GM12878 (cell line): Measurements from ENCODE around the gene CHCHD3. TPM values are rescaled to one million over a fixed set of nuclear protein-coding genes. Genes with fewer than 3 reads are reported as not detected.

Experiments used
- ATAC-seq: fragments of 200-7000 bp; cut with Tn5 transposase; 3 replicates; pipeline ENCODE4 v1.9.1; 2020; ENCODE audit warnings: mild to moderate bottlenecking, moderate library complexity
- BruUV-seq: library from RNA; stranded (reverse); fragments of 400-500 nt; replicated peaks from 2 replicates; lab custom pipeline; 2021; lab: Mats Ljungman, UMichigan
- CTCF ChIA-PET: fragments of 300-600 bp; sonication (Branson Sonifier 250); formaldehyde crosslinking; extraction: SDS; loops from one replicate; lab custom pipeline; 2021; ENCODE audit warnings: inconsistent platforms; lab: Yijun Ruan, JAX
- POLR2A ChIA-PET: fragments of 350-600 bp; formaldehyde crosslinking; extraction: SDS; loops from one replicate; lab custom pipeline; 2021; ENCODE audit warnings: inconsistent platforms; lab: Charles Lee
- RAD21 ChIA-PET: fragments of 300-600 bp; sonication (Branson Sonifier 250); formaldehyde crosslinking; loops from one replicate; lab custom pipeline; 2023; ENCODE audit warnings: antibody characterized with exemption; ENCODE audit not compliant: unreplicated experiment; lab: Charles Lee
- SMC1A ChIA-PET: fragments of 300-600 bp; sonication (Branson Sonifier 250); formaldehyde crosslinking; loops from one replicate; lab custom pipeline; 2023; ENCODE audit not compliant: unreplicated experiment, uncharacterized antibody; lab: Charles Lee
- DNase-seq: peaks from one replicate; pipeline ENCODE4 v3.0.0-alpha.2; 2011; ENCODE audit warnings: low read depth, low spot score
- FAIRE-seq: peaks from 3 replicates; lab custom pipeline; 2011; peaks lifted over from hg19 to GRCh38; lab: Jason Lieb, UNC
- H2AFZ ChIP-seq: 2 replicates; pipeline ENCODE4 v1.6.0; 2011; ENCODE audit warnings: low read depth, low read length, control low read depth; ENCODE audit not compliant: control insufficient read depth
- H3K27ac ChIP-seq: 2 replicates; pipeline ENCODE4 v1.5.1; 2011; ENCODE audit warnings: control low read depth; ENCODE audit not compliant: control insufficient read depth, insufficient read depth
- H3K27me3 ChIP-seq, 2 experiments: replicated peaks in 1 of 2; 2 replicates each; pipeline versions ENCODE4 v1.6.0 to v1.6.1; 2011; ENCODE audit warnings: low read length in 1 of 2; ENCODE audit not compliant: control insufficient read depth in 2 of 2, insufficient read depth in 2 of 2
- H3K36me3 ChIP-seq, 2 experiments: 2 replicates each; pipeline ENCODE4 v1.5.1; 2011; ENCODE audit warnings: low read length in 1 of 2; ENCODE audit not compliant: control insufficient read depth in 2 of 2, insufficient read depth in 2 of 2
- H3K4me1 ChIP-seq: 2 replicates; pipeline ENCODE4 v1.6.1; 2011; ENCODE audit warnings: mild to moderate bottlenecking, low read length, moderate library complexity, mixed read lengths; ENCODE audit not compliant: control insufficient read depth, insufficient read depth
- H3K4me2 ChIP-seq: 2 replicates; pipeline ENCODE4 v1.6.0; 2011; ENCODE audit warnings: control low read depth; ENCODE audit not compliant: control insufficient read depth, insufficient read depth
- H3K4me3 ChIP-seq: fragments of 200-600 bp; sonication (generic); 2 replicates; pipeline ENCODE4 v1.5.1; 2016
- H3K79me2 ChIP-seq: 2 replicates; pipeline ENCODE4 v1.6.0; 2011; ENCODE audit warnings: low read length; ENCODE audit not compliant: control insufficient read depth, insufficient read depth
- H3K9ac ChIP-seq: 2 replicates; pipeline ENCODE4 v1.8.0; 2011; ENCODE audit warnings: low read length, control low read depth, mixed read lengths; ENCODE audit not compliant: control insufficient read depth, insufficient read depth
- H3K9me3 ChIP-seq: replicated peaks from 3 replicates; pipeline ENCODE4 v1.5.1; 2011; ENCODE audit warnings: mild to moderate bottlenecking, low read length; ENCODE audit not compliant: control insufficient read depth, insufficient read depth
- H4K20me1 ChIP-seq: 2 replicates; pipeline ENCODE4 v1.6.0; 2011; ENCODE audit not compliant: control insufficient read depth, insufficient read depth
- BRCA1 ChIP-seq: IDR thresholded peaks from 2 replicates; pipeline ENCODE4 v1.6.1; 2011; ENCODE audit warnings: low read depth, low read length, improper control_type of control experiment
- EGR1 ChIP-seq, 2 experiments: IDR thresholded peaks; 1 replicate in 1 of 2; 2 replicates in 1 of 2; pipeline ENCODE4 v1.6.1; 2011 to 2012; ENCODE audit warnings: low read depth in 2 of 2, low read length in 2 of 2, borderline replicate concordance in 1 of 2, mild to moderate bottlenecking in 1 of 2, moderate library complexity in 1 of 2
- FOS ChIP-seq: IDR thresholded peaks from 3 replicates; pipeline ENCODE4 v1.6.1; 2011; ENCODE audit warnings: borderline replicate concordance; ENCODE audit not compliant: insufficient read length; ENCODE audit errors: extremely low read depth
- HCFC1 ChIP-seq: fragments of 150-350 bp; IDR thresholded peaks from 2 replicates; pipeline ENCODE4 v1.6.1; 2014; ENCODE audit warnings: low read length
- NR2C2 ChIP-seq: IDR thresholded peaks from 2 replicates; pipeline ENCODE4 v1.6.1; 2011; ENCODE audit warnings: borderline replicate concordance, low read depth; ENCODE audit not compliant: control insufficient read depth, insufficient read length
- PML ChIP-seq: IDR thresholded peaks from 2 replicates; pipeline ENCODE4 v1.6.1; 2012; ENCODE audit warnings: low read length, inconsistent platforms
- SMC3 ChIP-seq: IDR thresholded peaks from 2 replicates; pipeline ENCODE4 v1.6.1; 2011; ENCODE audit warnings: low read length, improper control_type of control experiment, borderline replicate concordance
- SPI1 ChIP-seq: IDR thresholded peaks from 2 replicates; pipeline ENCODE4 v1.6.1; 2011; ENCODE audit warnings: low read depth, mild to moderate bottlenecking, low read length, moderate library complexity, borderline replicate concordance; ENCODE audit not compliant: insufficient read depth
- TAF1 ChIP-seq: IDR thresholded peaks from 2 replicates; pipeline ENCODE4 v1.6.1; 2011; ENCODE audit warnings: mild to moderate bottlenecking, low read depth, low read length, borderline replicate concordance
- TBL1XR1 ChIP-seq: IDR thresholded peaks from 2 replicates; pipeline ENCODE4 v1.6.1; 2012; ENCODE audit warnings: low read depth, low read length, improper control_type of control experiment
- TCF12 ChIP-seq: IDR thresholded peaks from 2 replicates; pipeline ENCODE4 v1.6.1; 2011; ENCODE audit warnings: low read depth, mild to moderate bottlenecking, low read length
- TCF7 ChIP-seq: IDR thresholded peaks from 2 replicates; pipeline ENCODE4 v1.6.1; 2014; ENCODE audit warnings: antibody characterized with exemption, borderline replicate concordance
- ZBTB4 ChIP-seq: fragments of 450-650 bp; formaldehyde crosslinking; IDR thresholded peaks from 2 replicates; pipeline ENCODE4 v1.4.0; 2022; ENCODE audit warnings: mild to moderate bottlenecking, moderate library complexity
- WGBS: methylation state at CpG from one replicate; pipeline ENCODE4 v1.1.6; 2016; ENCODE audit warnings: low lambda C conversion rate; ENCODE audit not compliant: insufficient replicate concordance, insufficient coverage; ENCODE audit errors: missing lambda C conversion rate; 5-methylcytosine and 5-hydroxymethylcytosine counted together
- in situ Hi-C: fragments of 300-500 bp; cut with MboI; formaldehyde crosslinking; loops from 9 replicates; pipeline ENCODE4 v1.14.3; 2018; ENCODE audit warnings: mixed read lengths
- intact Hi-C: fragments of 100-400 bp; cut with micrococcal nuclease; formaldehyde crosslinking; loops from one replicate; pipeline ENCODE4 v1.14.2; 2022; ENCODE audit not compliant: unreplicated experiment
- polyA plus RNA-seq, 11 experiments: library from polyadenylated mRNA; depleted of rRNA in 4 of 11; unstranded in 6 of 11; stranded (reverse) in 5 of 11; fragments of >200 nt; fragmentation: Nextera tagmentation in 4 of 11; fragmentation: Illumina TruSeq in 1 of 11; extraction: Ambion mirVana in 4 of 11; extraction: Trizol in 1 of 11; gene quantifications; 1 replicate in 1 of 11; 2 replicates in 10 of 11; pipeline versions ENCODE4 v1.2.1 to v1.2.3, GENCODE V29; 2011 to 2016; ENCODE audit warnings: inconsistent platforms in 2 of 11, missing spikeins in 2 of 11, low read depth in 1 of 11
- total RNA-seq, 4 experiments: library from RNA; depleted of rRNA in 3 of 4; stranded (reverse); fragments of >200 nt in 3 of 4; fragmentation: Illumina TruSeq in 1 of 4; extraction: Trizol in 1 of 4; gene quantifications; 2 replicates each; pipeline versions ENCODE4 v1.2.1 to v1.2.3, GENCODE V29; 2013 to 2021
- TF ChIP-seq, protein P1 (sequence below): IDR thresholded peaks from 2 replicates; pipeline ENCODE4 v1.6.1; 2012; ENCODE audit warnings: improper control_type of control experiment, low read depth, low read length; ENCODE audit not compliant: insufficient replicate concordance

Gene CHCHD3
- total and polyA plus RNA-seq, 10 of the 15 experiments (the other 5 are each of a cell fraction or from before 2014, with no cell fraction given): 38.3 to 178 (median 96.2) TPM

GRCh38 chr7:132836746-132837145 is 245.1 kb downstream of the CHCHD3 start (continued):
- TF ChIP-seq ZBTB4 (CRISPR knock-in tag) (no peak), TCF12 (no peak), SMC3 (no peak)

DNA sequence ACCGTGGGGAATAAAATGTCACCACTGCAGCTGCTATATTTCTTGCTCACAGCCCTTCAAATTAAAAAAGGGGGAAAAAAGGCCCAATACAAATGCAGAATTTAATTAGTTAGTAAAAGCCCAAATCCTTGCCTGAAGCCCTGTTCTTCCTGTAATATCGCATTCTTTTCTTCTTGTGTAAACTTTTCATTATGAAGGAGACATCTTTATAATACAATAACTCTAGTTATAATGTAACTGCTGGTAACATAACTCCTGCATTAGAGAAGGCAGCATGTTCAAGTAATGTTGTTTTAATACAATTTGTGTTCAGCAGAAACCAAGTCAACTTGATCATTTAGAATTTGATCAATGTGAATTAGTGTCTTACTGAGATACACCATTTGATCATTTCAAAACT is 250.9 kb downstream of the CHCHD3 start:
- no peak for FAIRE-seq
- Histone ChIP-seq H3K4me3 (no peak overlapping the region), H3K27ac (no peak overlapping the region), H3K36me3 (peaks cover 0 to 10% of the 10 kb centered on the region in 2 experiments; a peak in 1 of 4 replicates), H4K20me1 (no peaks in the 10 kb centered on the region), H2AFZ (no peak overlapping the region), H3K27me3 (no peaks in the 10 kb centered on the region), H3K4me1 (peaks cover 4% of the 10 kb centered on the region; the same call in 1 of the 2 replicates), H3K9ac (no peak overlapping the region), H3K4me2 (no peak overlapping the region), H3K79me2 (no peaks in the 10 kb centered on the region), H3K9me3 (no peaks in the 10 kb centered on the region)
- RAD21 ChIA-PET: no interaction called here
- SMC1A ChIA-PET: no interaction called here
- CTCF ChIA-PET: interaction anchor here (1.1 kb wide), 1 partner anchor 10 kb away, joined by 3 read pairs; no protein-coding TSS in a partner anchor
- in situ Hi-C loops (no loop called here), intact Hi-C loops (no loop called here)
- ATAC-seq: no peak
- POLR2A ChIA-PET: no interaction called here
- 92% methylated on average over 2 of the region's 2 CpGs for WGBS
- BruUV-seq: no TSS peak
- no peak for DNase-seq
- TF ChIP-seq BRCA1 (no peak), FOS (no peak), EGR1 (IDR thresholded peaks at IDR 0.05; ENCODE audit: borderline replicate concordance in 1 of 2, low read depth in 2 of 2, low read length in 2 of 2) (no peak), TBL1XR1 (no peak), TCF7 (no peak), PML (no peak), HCFC1 (no peak), TAF1 (no peak), SPI1 (no peak), NR2C2 (no peak)
- TF ChIP-seq, protein P1, sequence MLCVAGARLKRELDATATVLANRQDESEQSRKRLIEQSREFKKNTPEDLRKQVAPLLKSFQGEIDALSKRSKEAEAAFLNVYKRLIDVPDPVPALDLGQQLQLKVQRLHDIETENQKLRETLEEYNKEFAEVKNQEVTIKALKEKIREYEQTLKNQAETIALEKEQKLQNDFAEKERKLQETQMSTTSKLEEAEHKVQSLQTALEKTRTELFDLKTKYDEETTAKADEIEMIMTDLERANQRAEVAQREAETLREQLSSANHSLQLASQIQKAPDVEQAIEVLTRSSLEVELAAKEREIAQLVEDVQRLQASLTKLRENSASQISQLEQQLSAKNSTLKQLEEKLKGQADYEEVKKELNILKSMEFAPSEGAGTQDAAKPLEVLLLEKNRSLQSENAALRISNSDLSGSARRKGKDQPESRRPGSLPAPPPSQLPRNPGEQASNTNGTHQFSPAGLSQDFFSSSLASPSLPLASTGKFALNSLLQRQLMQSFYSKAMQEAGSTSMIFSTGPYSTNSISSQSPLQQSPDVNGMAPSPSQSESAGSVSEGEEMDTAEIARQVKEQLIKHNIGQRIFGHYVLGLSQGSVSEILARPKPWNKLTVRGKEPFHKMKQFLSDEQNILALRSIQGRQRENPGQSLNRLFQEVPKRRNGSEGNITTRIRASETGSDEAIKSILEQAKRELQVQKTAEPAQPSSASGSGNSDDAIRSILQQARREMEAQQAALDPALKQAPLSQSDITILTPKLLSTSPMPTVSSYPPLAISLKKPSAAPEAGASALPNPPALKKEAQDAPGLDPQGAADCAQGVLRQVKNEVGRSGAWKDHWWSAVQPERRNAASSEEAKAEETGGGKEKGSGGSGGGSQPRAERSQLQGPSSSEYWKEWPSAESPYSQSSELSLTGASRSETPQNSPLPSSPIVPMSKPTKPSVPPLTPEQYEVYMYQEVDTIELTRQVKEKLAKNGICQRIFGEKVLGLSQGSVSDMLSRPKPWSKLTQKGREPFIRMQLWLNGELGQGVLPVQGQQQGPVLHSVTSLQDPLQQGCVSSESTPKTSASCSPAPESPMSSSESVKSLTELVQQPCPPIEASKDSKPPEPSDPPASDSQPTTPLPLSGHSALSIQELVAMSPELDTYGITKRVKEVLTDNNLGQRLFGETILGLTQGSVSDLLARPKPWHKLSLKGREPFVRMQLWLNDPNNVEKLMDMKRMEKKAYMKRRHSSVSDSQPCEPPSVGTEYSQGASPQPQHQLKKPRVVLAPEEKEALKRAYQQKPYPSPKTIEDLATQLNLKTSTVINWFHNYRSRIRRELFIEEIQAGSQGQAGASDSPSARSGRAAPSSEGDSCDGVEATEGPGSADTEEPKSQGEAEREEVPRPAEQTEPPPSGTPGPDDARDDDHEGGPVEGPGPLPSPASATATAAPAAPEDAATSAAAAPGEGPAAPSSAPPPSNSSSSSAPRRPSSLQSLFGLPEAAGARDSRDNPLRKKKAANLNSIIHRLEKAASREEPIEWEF: no peak
